Vagina (tissue), 2 donors: ENCODE data around the gene FNDC7. TPM values are rescaled to one million over a fixed set of nuclear protein-coding genes. Genes with fewer than 3 reads are reported as not detected.

ENCODE experiments used
- DNase-seq, 2 donors: peaks; one replicate each; pipeline ENCODE4 v3.0.0-alpha.2; 2017; ENCODE audit errors: extremely low spot score in 2 of 2
- H3K27ac ChIP-seq: fragments of 200-600 bp; sonication (generic); one replicate; pipeline ENCODE4 v1.5.1; 2019
- H3K27me3 ChIP-seq: fragments of 200-600 bp; sonication (generic); one replicate; pipeline ENCODE4 v1.5.1; 2019
- H3K36me3 ChIP-seq, 2 donors: fragments of 200-600 bp; sonication (generic); one replicate each; pipeline ENCODE4 v1.5.1; 2017 to 2019
- H3K4me1 ChIP-seq: fragments of 200-600 bp; sonication (generic); one replicate; pipeline ENCODE4 v1.5.1; 2019
- H3K4me3 ChIP-seq, 2 donors: fragments of 200-600 bp; sonication (generic); 1 replicate in 1 of 2; 2 replicates in 1 of 2; pipeline ENCODE4 v1.5.1; 2016 to 2019
- H3K9me3 ChIP-seq: fragments of 200-600 bp; sonication (generic); one replicate; pipeline ENCODE4 v1.5.1; 2019
- CTCF ChIP-seq, 3 experiments: fragments of 450-650 bp in 2 of 3; fragments of 200-600 bp in 1 of 3; sonication (generic) in 1 of 3; IDR thresholded peaks; one replicate each; pipeline ENCODE4 v1.5.1; 2017 to 2019; ENCODE audit warnings: antibody characterized with exemption in 3 of 3, mild to moderate bottlenecking in 2 of 3, moderate library complexity in 2 of 3
- POLR2A ChIP-seq, 2 donors: fragments of 450-650 bp; IDR thresholded peaks; one replicate each; pipeline ENCODE4 v1.6.1; 2017; ENCODE audit warnings: antibody characterized with exemption in 2 of 2, mild to moderate bottlenecking in 2 of 2, moderate library complexity in 2 of 2
- POLR2AphosphoS5 ChIP-seq, 2 donors: sonication (generic); formaldehyde crosslinking; IDR thresholded peaks; one replicate each; pipeline ENCODE4 v1.9.0; 2017; ENCODE audit warnings: antibody characterized with exemption in 2 of 2, mild to moderate bottlenecking in 2 of 2, low read depth in 1 of 2; ENCODE audit not compliant: insufficient read depth in 1 of 2
- intact Hi-C: fragments of 100-400 bp; cut with DNase I; formaldehyde crosslinking; loops from one replicate; pipeline ENCODE4 v1.15.1; 2023
- total RNA-seq: library from RNA; depleted of rRNA; stranded (reverse); fragments of >200 nt; gene quantifications from one replicate; pipeline ENCODE4 v1.2.3, GENCODE V29; 2016

The FNDC7 gene
- total RNA-seq, 1 donor from 2014 or later: not detected

- H3K9me3 ChIP-seq: no peaks in the 10 kb centered on the region
- TF ChIP-seq POLR2A (IDR thresholded peaks at IDR 0.05) (no peak), POLR2AphosphoS5 (IDR thresholded peaks at IDR 0.05; ENCODE audit: insufficient read depth in 1 of 2, low read depth in 1 of 2) (no peak)
- intact Hi-C loops: no loop called here
- no peaks in the 10 kb centered on the region for H3K4me1 ChIP-seq
- no peak for DNase-seq
- no peak overlapping the region for H3K27ac ChIP-seq
- no peak overlapping the region for H3K4me3 ChIP-seq
- H3K27me3 ChIP-seq: no peaks in the 10 kb centered on the region
- no peaks in the 10 kb centered on the region for H3K36me3 ChIP-seq
Observed at GRCh38 chr1:108718927-108719655, 6.4 kb downstream of the FNDC7 start.

DNA sequence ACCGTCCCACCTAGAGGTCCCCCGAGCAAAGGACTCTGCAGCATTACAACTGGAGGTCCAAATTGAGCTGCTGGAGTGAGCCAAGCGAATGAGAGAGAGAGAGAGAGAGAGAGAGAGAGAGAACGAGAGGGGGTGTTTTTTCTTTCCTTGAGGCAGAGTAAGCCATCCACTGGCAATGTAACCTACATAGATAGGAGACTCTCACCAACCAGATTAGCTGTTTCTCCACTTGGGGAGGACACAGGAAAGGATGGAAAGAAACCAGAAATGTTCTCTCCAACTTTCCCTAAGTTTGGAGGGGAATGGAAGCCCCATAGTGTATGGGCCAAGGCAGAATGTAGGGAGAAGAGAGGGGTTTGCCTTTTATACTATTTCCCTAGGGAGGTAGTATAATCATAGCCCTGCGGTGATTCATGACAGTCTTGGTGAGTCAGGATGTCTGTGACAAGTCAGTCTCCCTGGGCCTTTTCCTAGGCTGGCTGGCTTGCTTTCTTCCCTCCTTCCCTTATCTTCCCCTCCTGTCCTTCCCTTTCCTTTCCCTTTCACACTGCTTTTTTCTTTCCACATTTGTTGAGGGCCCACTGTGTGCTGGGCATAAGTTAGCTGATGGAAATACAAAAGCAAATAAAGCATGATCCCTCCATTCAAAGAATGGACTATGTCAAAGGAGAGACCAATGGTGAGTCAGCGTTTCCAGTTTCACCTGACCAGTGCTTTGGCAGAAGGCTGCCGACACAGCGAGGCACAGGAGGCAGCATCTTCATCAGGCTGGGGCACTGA is 7.1 kb downstream of the FNDC7 start:
- Histone ChIP-seq H3K27ac (no peak overlapping the region), H3K36me3 (no peaks in the 10 kb centered on the region), H3K4me3 (no peak overlapping the region), H3K27me3 (no peaks in the 10 kb centered on the region), H3K4me1 (no peaks in the 10 kb centered on the region), H3K9me3 (no peaks in the 10 kb centered on the region)
- intact Hi-C loops: no loop called here
- TF ChIP-seq POLR2A (IDR thresholded peaks at IDR 0.05) (no peak), POLR2AphosphoS5 (IDR thresholded peaks at IDR 0.05; ENCODE audit: insufficient read depth in 1 of 2, low read depth in 1 of 2) (no peak), CTCF (IDR thresholded peaks at IDR 0.05) (no peak)
- no peak for DNase-seq

DNA sequence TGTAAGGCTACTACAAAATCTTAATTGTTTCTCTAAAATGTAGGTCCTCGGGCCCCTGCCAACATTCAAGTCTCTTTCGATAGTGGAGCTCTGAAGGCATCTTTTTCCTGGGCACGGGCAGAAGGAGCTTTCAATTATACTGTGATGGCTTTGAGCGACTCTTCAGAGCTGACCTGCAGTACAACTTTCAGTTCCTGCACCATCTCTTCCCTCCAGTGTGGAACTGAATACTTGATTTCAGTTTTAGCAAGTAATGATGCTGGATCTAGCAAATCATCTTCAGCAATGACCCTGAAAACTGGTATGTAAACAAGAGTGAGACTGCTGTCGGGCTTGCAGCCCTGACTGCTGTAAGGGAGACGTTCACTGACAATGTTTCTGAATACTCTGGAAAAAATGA is 9.6 kb downstream of the FNDC7 start:
- no peak for DNase-seq
- H3K4me1 ChIP-seq: no peaks in the 10 kb centered on the region
- H3K4me3 ChIP-seq: no peak overlapping the region
- H3K9me3 ChIP-seq: no peaks in the 10 kb centered on the region
- no peak overlapping the region for H3K27ac ChIP-seq
- H3K36me3 ChIP-seq: no peaks in the 10 kb centered on the region
- no peaks in the 10 kb centered on the region for H3K27me3 ChIP-seq
- TF ChIP-seq POLR2AphosphoS5 (IDR thresholded peaks at IDR 0.05; ENCODE audit: insufficient read depth in 1 of 2, low read depth in 1 of 2) (no peak), CTCF (IDR thresholded peaks at IDR 0.05) (no peak), POLR2A (IDR thresholded peaks at IDR 0.05) (no peak)
- intact Hi-C loops: no loop called here

GRCh38 chr1:108725906-108726305 is 13.2 kb downstream of the FNDC7 start:
- H3K36me3 ChIP-seq: no peaks in the 10 kb centered on the region
- H3K9me3 ChIP-seq: no peaks in the 10 kb centered on the region
- no peak overlapping the region for H3K27ac ChIP-seq
- no peaks in the 10 kb centered on the region for H3K4me1 ChIP-seq
- TF ChIP-seq CTCF (IDR thresholded peaks at IDR 0.05) (no peak), POLR2A (IDR thresholded peaks at IDR 0.05) (no peak)
- intact Hi-C loops: no loop called here
- no peak for DNase-seq
- no peaks in the 10 kb centered on the region for H3K27me3 ChIP-seq
- no peak overlapping the region for H3K4me3 ChIP-seq

DNA sequence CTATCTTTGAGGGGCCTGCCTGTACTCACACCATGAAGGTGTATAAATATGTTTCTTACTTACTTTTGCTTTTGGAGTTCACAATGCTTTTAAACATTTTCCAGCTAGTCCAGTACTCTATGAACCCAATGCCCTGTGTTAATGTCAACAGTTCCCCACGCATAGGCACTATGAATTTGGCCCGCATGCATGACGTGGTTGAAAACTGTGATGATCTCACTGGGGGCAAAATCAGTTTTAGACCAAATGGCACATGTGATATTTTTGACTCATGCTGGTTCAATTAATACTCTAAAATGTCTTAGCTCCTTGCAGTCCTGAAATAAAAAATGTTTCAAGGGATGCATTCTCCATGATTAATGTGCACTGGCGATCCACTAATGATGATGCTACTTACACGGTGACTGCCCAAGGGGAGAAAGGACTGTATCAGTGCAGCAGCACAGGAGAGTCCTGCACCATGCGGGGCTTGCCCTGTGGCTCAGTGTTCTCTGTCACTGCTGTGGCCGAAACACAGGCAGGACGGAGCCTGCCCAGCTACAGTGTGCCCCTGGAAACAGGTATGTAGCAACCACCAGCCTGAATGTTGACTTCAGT is 15.7 kb downstream of the FNDC7 start:
- Histone ChIP-seq H3K27me3 (no peaks in the 10 kb centered on the region), H3K9me3 (no peaks in the 10 kb centered on the region), H3K4me3 (no peak overlapping the region), H3K27ac (no peak overlapping the region), H3K4me1 (no peaks in the 10 kb centered on the region), H3K36me3 (no peaks in the 10 kb centered on the region)
- intact Hi-C loops: no loop called here
- no peak for DNase-seq
- TF ChIP-seq CTCF (IDR thresholded peaks at IDR 0.05) (no peak), POLR2A (IDR thresholded peaks at IDR 0.05) (no peak), POLR2AphosphoS5 (IDR thresholded peaks at IDR 0.05; ENCODE audit: insufficient read depth in 1 of 2, low read depth in 1 of 2) (no peak)
